Measurements from ENCODE around the gene ST3GAL3.

Gene ST3GAL3

DNA sequence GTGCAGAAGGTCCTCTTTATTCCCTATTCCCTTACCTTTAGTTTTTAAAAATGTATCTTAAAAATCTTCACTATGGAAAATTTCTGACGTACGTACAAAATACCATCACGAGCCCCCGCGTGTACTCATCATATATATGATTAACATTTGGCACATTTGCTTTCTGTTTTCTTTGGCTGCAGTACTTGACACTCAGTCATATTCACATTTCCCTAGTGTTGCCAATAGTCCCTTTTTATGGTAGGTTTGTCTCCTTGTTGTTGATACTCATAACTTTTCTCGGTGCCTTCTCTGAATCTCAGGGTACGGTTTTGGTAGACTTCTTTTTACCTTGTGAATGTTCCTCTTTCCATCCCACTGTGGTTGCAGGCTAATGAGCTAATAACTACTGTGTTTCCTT, 34.1 kb upstream of the ST3GAL3 start:
- peaks cover 62% of the 10 kb centered on the region for H3K36me3 ChIP-seq (ENCODE audit: control insufficient read depth, insufficient read depth, low read length)
- WGBS, 2 experiments = 95 to 97% methylated on average over 7 of the region's 7 CpGs

DNA sequence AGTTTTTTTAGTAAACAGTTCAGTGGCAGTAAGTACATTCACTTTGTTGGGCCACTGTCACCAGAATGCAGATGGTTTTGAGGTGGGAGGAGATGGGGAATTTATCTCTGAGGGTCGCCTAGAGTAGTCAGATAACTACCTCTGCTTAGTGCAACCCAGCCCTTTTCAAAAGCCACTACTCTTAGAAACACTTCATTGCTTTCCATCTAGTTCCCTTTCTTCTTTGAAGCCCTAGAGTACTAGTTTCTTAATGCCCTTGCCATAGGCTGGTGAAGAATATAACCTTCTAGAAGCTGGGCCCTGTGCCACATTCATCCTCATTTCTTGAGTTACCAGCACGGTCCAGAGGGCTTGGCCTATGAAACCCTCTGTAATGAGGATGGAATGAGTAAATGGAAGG, 28.4 kb upstream of the ST3GAL3 start:
- Histone ChIP-seq H3K27me3 (ENCODE audit: control insufficient read depth, insufficient read depth, low read length, poor library complexity, severe bottlenecking) (no peaks in the 10 kb centered on the region), H3K27ac (ENCODE audit: insufficient read depth, low read depth, low read length, poor library complexity, severe bottlenecking) (no peak overlapping the region), H3K36me3 (ENCODE audit: control insufficient read depth, insufficient read depth, low read length) (peaks cover 58% of the 10 kb centered on the region), H3K4me3 (ENCODE audit: insufficient read depth, low read depth, low read length) (no peak overlapping the region), H3K9me3 (ENCODE audit: control insufficient read depth, low read length) (no peaks in the 10 kb centered on the region), H3K4me1 (ENCODE audit: control insufficient read depth, insufficient read depth, low read length) (no peaks in the 10 kb centered on the region)
- 100% methylated on average over 2 of the region's 2 CpGs for WGBS, 2 experiments

More for the DNA sequence above, 34.1 kb upstream of the ST3GAL3 start:
- Histone ChIP-seq H3K27ac (ENCODE audit: insufficient read depth, low read depth, low read length, poor library complexity, severe bottlenecking) (no peak overlapping the region), H3K4me1 (ENCODE audit: control insufficient read depth, insufficient read depth, low read length) (no peaks in the 10 kb centered on the region), H3K9me3 (ENCODE audit: control insufficient read depth, low read length) (no peaks in the 10 kb centered on the region), H3K27me3 (ENCODE audit: control insufficient read depth, insufficient read depth, low read length, poor library complexity, severe bottlenecking) (no peaks in the 10 kb centered on the region), H3K4me3 (ENCODE audit: insufficient read depth, low read depth, low read length) (no peak overlapping the region)

DNA sequence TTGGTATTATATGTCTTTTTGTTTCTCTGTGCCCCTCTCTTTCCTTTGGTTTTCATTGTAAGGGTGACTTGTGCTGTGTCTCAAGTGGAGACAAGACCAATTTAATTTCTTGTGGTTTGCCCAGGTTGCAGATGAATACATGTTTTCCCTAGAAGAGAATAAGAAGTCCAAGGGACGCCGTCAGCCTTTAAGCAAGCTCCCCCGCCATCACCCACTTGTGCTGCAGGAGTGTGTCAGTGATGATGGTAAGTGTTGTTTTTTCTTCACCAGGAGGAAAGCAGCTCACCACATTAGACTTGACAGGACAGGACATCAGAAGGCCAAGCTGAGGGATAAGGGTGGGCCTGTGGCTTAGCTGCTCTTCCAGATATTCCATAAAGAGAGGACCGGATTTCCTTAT, 23.8 kb upstream of the ST3GAL3 start:
- Histone ChIP-seq H3K36me3 (ENCODE audit: control insufficient read depth, insufficient read depth, low read length) (peaks cover 68% of the 10 kb centered on the region), H3K4me1 (ENCODE audit: control insufficient read depth, insufficient read depth, low read length) (no peaks in the 10 kb centered on the region), H3K27me3 (ENCODE audit: control insufficient read depth, insufficient read depth, low read length, poor library complexity, severe bottlenecking) (no peaks in the 10 kb centered on the region), H3K4me3 (ENCODE audit: insufficient read depth, low read depth, low read length) (no peak overlapping the region), H3K27ac (ENCODE audit: insufficient read depth, low read depth, low read length, poor library complexity, severe bottlenecking) (no peak overlapping the region), H3K9me3 (ENCODE audit: control insufficient read depth, low read length) (no peaks in the 10 kb centered on the region)
- 97 to 98% methylated on average over 3 to 4 of the region's 4 CpGs for WGBS, 2 experiments

DNA sequence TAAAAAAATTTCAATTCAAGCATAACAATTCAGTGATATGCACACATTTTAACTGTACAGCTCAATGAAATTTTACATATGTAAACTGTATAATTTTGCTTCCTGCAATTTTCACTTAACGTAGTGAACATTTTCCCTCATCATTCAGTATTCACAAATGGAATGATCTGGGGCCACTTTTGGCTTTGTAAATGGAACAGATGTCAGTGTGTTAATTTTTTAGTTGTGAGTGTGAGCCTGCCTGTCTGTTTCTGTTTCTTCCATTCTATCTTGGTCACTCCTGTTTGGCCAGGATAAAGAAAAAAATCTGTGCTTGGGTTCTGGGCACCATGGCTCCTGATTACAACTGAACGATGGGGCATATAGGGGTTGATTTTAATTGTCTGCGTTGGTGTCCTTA, 20.5 kb upstream of the ST3GAL3 start:
- Histone ChIP-seq H3K9me3 (ENCODE audit: control insufficient read depth, low read length) (no peaks in the 10 kb centered on the region), H3K36me3 (ENCODE audit: control insufficient read depth, insufficient read depth, low read length) (peaks cover 83% of the 10 kb centered on the region), H3K27ac (ENCODE audit: insufficient read depth, low read depth, low read length, poor library complexity, severe bottlenecking) (no peak overlapping the region), H3K4me3 (ENCODE audit: insufficient read depth, low read depth, low read length) (no peak overlapping the region), H3K4me1 (ENCODE audit: control insufficient read depth, insufficient read depth, low read length) (no peaks in the 10 kb centered on the region), H3K27me3 (ENCODE audit: control insufficient read depth, insufficient read depth, low read length, poor library complexity, severe bottlenecking) (no peaks in the 10 kb centered on the region)
- WGBS, 2 experiments = 96% methylated on average over 2 to 3 of the region's 3 CpGs

DNA sequence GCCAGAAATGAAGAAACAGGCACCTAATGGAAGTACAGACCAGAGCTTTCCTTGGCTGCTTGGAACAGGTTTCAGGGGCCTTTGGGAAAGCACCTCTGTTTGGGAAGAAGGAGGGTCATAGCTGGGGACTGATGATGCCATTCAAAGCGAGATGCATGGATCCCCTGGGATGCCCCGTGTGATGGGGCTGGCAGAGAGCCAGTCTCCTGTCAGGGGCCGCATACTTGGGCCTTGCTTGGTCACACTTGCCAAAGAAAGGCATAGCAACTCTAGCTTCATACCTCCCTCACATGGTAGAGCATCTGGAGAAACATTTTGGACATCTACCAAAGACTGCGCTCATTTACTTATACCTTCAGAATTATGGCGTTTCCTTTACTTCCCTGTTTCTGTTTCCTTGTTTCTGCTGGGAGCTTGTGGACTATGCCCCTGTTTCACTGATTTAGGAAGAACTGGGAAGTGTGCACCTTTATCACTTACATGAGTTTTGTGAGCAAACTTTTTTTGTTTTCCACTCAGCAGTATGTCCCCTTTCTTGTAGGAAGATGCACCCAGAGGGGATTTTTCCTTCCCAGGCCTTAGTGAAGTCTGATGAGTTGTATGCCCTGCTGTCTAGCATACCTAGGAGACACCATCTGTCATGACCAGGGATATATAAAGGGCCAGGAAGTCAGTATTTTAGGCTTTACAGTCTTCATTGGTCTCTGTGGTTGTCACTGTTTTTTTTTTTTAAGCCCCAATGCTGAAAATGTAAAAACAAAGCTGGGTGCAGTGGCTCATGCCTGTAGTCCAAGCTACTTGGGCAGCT, 19.8 kb upstream of the ST3GAL3 start:
- no peaks in the 10 kb centered on the region for H3K27me3 ChIP-seq (ENCODE audit: control insufficient read depth, insufficient read depth, low read length, poor library complexity, severe bottlenecking)
- no peaks in the 10 kb centered on the region for H3K9me3 ChIP-seq (ENCODE audit: control insufficient read depth, low read length)
- 92 to 98% methylated on average over 5 of the region's 5 CpGs for WGBS, 2 experiments
- H3K4me3 ChIP-seq (ENCODE audit: insufficient read depth, low read depth, low read length) = no peak overlapping the region
- no peaks in the 10 kb centered on the region for H3K4me1 ChIP-seq (ENCODE audit: control insufficient read depth, insufficient read depth, low read length)
- H3K27ac ChIP-seq (ENCODE audit: insufficient read depth, low read depth, low read length, poor library complexity, severe bottlenecking) = no peak overlapping the region
- H3K36me3 ChIP-seq (ENCODE audit: control insufficient read depth, insufficient read depth, low read length) = peaks cover 82% of the 10 kb centered on the region

DNA sequence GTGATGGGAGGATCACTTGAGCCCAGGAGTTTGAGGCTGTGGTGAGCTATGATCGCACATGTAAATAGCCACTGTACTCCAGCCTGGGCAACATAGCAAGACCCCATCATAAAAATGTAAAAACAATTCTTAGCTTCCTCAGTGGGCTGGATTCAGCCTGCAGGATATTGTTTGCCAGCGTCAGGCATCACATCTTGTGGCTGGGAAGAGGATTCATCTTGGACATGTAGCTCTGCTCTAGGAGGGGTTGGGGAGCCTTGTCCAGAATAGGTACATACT, 19.3 kb upstream of the ST3GAL3 start:
- Histone ChIP-seq H3K27ac (ENCODE audit: insufficient read depth, low read depth, low read length, poor library complexity, severe bottlenecking) (no peak overlapping the region), H3K27me3 (ENCODE audit: control insufficient read depth, insufficient read depth, low read length, poor library complexity, severe bottlenecking) (no peaks in the 10 kb centered on the region), H3K4me1 (ENCODE audit: control insufficient read depth, insufficient read depth, low read length) (no peaks in the 10 kb centered on the region), H3K4me3 (ENCODE audit: insufficient read depth, low read depth, low read length) (no peak overlapping the region), H3K36me3 (ENCODE audit: control insufficient read depth, insufficient read depth, low read length) (peaks cover 83% of the 10 kb centered on the region), H3K9me3 (ENCODE audit: control insufficient read depth, low read length) (no peaks in the 10 kb centered on the region)
- WGBS, 2 experiments = 89 to 95% methylated on average over 2 of the region's 2 CpGs

DNA sequence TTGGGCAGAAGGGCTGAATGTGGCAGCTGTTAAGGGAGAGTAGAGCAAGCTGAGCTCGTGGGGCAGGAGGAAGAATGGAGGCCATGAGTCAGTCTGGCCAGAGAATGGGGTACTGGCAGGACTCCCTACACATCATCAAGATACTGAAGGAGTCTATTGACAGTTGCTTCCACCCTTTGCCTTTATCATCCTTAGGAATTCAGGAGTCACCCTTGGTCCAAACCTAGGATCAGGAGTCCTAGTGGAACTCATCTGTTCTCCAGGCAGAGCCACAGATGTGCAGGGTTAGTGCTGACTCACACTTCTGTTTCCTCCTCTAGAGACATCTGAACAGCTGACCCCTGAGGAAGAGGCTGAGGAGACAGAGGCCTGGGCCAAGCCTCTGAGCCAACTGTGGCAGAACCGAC, 18.7 kb upstream of the ST3GAL3 start:
- no peaks in the 10 kb centered on the region for H3K27me3 ChIP-seq (ENCODE audit: control insufficient read depth, insufficient read depth, low read length, poor library complexity, severe bottlenecking)
- H3K9me3 ChIP-seq (ENCODE audit: control insufficient read depth, low read length) = no peaks in the 10 kb centered on the region
- H3K27ac ChIP-seq (ENCODE audit: insufficient read depth, low read depth, low read length, poor library complexity, severe bottlenecking) = no peak overlapping the region
- 91 to 97% methylated on average over 2 of the region's 2 CpGs for WGBS, 2 experiments
- H3K4me3 ChIP-seq (ENCODE audit: insufficient read depth, low read depth, low read length) = no peak overlapping the region
- H3K36me3 ChIP-seq (ENCODE audit: control insufficient read depth, insufficient read depth, low read length) = peaks cover 83% of the 10 kb centered on the region
- no peaks in the 10 kb centered on the region for H3K4me1 ChIP-seq (ENCODE audit: control insufficient read depth, insufficient read depth, low read length)

DNA sequence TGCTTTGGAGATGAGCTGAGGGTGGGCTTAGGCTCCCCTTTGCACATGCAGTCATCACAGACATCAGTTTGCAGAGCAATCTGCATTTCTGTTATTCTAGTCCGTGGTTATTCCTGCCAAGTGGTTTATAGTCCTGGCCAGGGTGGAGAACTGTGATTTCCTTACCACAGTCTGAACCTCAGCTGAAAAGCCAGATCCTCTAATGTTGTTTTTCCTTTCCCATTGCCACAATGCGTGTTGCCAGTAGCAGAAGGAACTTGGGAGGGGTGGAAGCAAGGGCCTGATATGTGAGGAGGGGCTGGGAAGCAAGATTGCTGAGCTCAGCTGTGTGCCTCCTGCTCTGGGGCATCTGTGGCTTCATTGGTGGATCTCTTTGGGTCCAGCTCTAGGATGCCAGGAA, 18.0 kb upstream of the ST3GAL3 start:
- WGBS, 2 experiments = 94 to 95% methylated on average over 2 of the region's 2 CpGs
- Histone ChIP-seq H3K36me3 (ENCODE audit: control insufficient read depth, insufficient read depth, low read length) (peaks cover 86% of the 10 kb centered on the region), H3K27ac (ENCODE audit: insufficient read depth, low read depth, low read length, poor library complexity, severe bottlenecking) (no peak overlapping the region)

DNA sequence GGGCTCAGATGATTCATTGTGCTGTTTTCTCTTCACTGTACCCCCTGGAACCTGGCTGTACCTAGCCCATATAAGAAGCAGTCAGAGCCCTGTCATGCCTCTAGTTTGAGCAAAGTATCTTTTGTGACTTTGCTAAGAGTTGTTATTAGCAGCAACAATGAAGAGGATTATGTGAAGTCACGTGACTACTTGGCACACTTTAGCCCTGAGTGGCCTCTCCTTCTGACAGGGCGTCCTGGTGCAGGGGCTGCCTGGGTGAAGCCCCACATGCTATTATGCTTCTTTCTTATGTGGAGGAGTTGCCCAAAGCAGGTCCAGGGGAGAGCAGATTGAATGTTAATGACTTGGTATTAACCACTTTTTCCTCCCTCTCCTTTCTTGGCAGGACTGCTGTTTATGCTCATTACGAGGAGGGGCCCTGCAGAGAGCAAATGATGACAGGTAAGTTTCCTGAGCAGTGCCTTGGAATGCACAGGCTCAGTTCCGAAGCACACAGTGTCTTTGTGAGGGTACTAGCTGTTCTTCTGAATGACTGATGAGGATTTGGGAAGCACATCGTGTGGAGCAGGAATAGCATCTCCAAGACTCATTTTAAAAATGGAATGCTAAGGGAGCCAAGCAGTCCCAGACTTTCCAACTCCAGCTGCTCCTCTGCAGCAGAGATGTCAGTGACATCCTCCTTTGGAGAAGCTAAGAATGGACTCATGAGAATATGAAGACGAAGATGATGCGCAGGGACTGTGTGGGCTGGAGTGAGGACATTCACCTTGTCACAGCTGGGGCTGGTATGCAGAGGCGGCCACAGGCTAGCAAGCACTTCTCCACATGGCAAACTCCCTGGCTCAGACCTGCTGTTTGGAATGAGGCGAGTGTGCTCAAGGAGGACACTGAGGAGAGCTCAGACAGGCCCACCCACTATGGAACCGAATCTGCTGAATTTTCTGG, 15.2 kb upstream of the ST3GAL3 start:
- H3K27me3 ChIP-seq (ENCODE audit: control insufficient read depth, insufficient read depth, low read length, poor library complexity, severe bottlenecking) = no peaks in the 10 kb centered on the region
- H3K36me3 ChIP-seq (ENCODE audit: control insufficient read depth, insufficient read depth, low read length) = peaks cover 98% of the 10 kb centered on the region
- no peaks in the 10 kb centered on the region for H3K9me3 ChIP-seq (ENCODE audit: control insufficient read depth, low read length)
- H3K4me3 ChIP-seq (ENCODE audit: insufficient read depth, low read depth, low read length) = no peak overlapping the region
- H3K4me1 ChIP-seq (ENCODE audit: control insufficient read depth, insufficient read depth, low read length) = no peaks in the 10 kb centered on the region
- no peak overlapping the region for H3K27ac ChIP-seq (ENCODE audit: insufficient read depth, low read depth, low read length, poor library complexity, severe bottlenecking)
- 94 to 95% methylated on average over 10 of the region's 10 CpGs for WGBS, 2 experiments

More for the DNA sequence above, 18.0 kb upstream of the ST3GAL3 start:
- Histone ChIP-seq H3K27me3 (ENCODE audit: control insufficient read depth, insufficient read depth, low read length, poor library complexity, severe bottlenecking) (no peaks in the 10 kb centered on the region), H3K4me3 (ENCODE audit: insufficient read depth, low read depth, low read length) (no peak overlapping the region), H3K9me3 (ENCODE audit: control insufficient read depth, low read length) (no peaks in the 10 kb centered on the region), H3K4me1 (ENCODE audit: control insufficient read depth, insufficient read depth, low read length) (no peaks in the 10 kb centered on the region)

DNA sequence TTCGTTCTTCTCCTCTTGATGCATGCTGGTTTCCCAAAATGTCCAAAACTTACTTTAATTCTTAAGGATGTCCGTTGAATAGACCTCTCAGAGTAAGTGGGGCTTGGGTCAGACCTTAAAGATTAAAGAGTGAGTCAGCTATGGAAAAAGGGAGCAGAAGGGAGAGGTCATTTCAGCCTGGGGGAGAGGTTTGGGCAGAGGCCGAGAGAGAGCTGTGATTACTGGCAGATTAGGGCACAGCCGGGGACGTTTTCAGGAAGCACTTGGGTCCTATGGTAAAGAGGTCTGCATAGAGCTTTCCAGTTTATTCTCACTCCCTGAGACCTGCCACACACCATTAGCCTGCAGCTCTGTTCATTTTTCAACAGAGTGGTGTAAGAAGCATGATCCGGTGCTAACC, 14.0 kb upstream of the ST3GAL3 start:
- no peaks in the 10 kb centered on the region for H3K4me1 ChIP-seq (ENCODE audit: control insufficient read depth, insufficient read depth, low read length)
- H3K4me3 ChIP-seq (ENCODE audit: insufficient read depth, low read depth, low read length) = no peak overlapping the region
- peaks cover 96% of the 10 kb centered on the region for H3K36me3 ChIP-seq (ENCODE audit: control insufficient read depth, insufficient read depth, low read length)

More for the DNA sequence above, 14.0 kb upstream of the ST3GAL3 start:
- H3K9me3 ChIP-seq (ENCODE audit: control insufficient read depth, low read length) = no peaks in the 10 kb centered on the region
- WGBS, 2 experiments = 92% methylated on average over 6 of the region's 6 CpGs
- H3K27ac ChIP-seq (ENCODE audit: insufficient read depth, low read depth, low read length, poor library complexity, severe bottlenecking) = no peak overlapping the region
- no peaks in the 10 kb centered on the region for H3K27me3 ChIP-seq (ENCODE audit: control insufficient read depth, insufficient read depth, low read length, poor library complexity, severe bottlenecking)

Data from ectodermal cell (in vitro differentiated cells).